HG03565 (cell line): ENCODE data around the gene PRKAR1B.
"Not testable (repeated sequence)": the region's sequence is repeated elsewhere in the genome, so short reads cannot be mapped to it uniquely, and the experiment has no call there.

Experiments
- ATAC-seq: cut with Tn5 transposase; IDR thresholded peaks from one replicate; pipeline ENCODE4 v1.9.1; 2021; ENCODE audit warnings: mild to moderate bottlenecking, moderate library complexity; ENCODE audit not compliant: unreplicated experiment

The PRKAR1B gene

DNA sequence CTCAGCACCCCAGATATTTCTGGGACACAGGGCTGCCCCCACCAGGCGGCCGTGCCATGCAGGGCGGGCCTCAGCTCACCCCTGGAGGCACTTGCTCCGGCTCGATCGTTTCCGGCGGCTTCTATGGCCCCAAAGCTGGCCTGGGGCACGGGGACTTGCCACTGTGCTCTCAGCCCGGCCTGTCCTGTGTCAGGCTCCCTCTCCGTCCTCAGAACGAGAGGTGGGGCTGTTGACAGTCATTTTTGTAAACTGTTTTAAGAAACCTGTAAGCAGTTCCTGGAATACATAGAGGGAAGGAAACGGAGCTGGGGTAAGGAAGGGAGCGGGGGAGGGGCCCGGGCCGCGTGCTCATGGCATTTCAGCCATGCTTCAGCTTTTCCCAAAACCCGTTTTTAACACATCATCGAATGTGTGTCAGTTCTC lies 30.7 kb upstream of the PRKAR1B start:
- ATAC-seq: no peak

DNA sequence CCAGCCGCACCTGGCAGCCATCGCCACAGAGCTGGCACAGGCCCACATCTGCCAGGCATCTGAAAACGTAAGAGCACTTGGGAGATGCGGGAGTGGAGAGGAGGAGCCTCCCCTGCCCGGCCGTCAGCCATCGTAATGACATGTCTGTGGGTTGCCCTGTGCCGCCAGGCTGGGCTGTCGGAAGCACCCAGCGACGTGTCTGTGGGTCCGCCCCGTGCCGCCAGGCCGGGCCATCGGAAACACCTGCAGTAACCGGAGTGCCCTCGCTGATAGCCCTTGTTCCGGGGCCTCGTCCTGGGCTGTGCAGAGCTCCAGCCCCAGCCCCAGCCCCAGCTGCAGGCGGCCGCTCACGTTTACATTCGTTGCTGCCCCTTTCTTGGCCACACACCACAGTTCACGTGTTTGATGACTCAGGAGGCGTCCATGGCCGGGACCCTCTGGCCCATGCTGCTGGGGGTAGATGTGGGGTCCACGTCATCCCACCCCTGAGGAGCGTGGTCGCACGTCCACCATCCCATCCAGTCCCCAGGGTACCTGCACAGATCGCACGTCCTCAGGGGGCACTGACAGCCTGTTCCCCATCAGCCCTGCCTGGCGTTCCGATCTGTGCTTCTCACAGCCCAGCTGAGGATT lies 30.0 kb upstream of the PRKAR1B start:
- no peak for ATAC-seq

DNA sequence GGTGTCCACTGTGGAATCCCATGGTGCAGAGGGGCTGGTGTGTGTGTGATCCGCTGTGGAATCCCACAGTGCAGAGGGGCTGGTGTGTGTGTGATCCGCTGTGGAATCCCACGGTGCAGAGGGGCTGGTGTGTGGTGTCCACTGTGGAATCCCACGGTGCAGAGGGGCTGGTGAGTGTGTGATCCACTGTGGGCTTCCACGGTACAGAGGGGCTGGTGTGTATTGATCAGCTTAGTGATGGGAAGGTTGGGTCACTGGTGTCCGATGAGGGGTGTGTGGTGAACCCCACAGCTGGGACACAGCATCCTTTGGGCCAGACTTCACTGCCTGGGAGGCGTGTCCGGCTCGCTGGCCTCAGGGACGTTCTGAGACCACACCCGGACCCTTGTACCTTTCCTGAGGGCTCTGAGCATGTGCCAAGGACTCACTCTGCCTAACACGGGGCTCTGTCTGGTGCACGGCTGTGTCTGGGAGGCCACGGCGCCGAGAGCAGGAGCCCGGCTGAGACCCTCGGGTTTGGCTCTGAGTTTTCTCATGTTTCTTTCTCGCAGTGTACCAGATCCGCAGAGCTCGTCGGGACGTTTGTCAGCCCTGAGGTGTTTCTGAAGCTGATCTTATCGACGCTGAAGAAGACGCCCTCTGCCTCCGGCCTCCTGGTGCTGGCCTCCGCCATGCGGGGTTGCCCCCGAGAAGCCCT lies 29.3 kb upstream of the PRKAR1B start:
- no peak for ATAC-seq

DNA sequence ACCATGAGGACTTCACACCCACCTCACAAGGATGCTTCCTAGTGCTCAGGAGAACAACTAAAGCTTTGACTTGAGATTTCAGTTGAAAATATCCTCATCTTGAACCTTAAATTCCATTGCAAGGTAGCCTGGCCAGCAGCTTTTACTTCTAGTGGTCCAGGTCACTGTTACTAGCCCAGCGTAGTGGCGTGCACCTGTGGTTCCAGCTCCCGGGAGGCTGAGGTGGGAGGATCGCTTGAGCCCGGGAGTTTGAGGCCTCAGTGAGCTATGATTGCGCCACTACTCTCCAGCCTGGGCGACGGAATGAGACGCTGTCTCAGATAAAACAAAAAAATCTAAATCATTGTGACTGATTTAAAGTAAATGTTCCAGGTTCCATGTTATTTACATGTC lies 28.3 kb upstream of the PRKAR1B start:
- no peak for ATAC-seq

DNA sequence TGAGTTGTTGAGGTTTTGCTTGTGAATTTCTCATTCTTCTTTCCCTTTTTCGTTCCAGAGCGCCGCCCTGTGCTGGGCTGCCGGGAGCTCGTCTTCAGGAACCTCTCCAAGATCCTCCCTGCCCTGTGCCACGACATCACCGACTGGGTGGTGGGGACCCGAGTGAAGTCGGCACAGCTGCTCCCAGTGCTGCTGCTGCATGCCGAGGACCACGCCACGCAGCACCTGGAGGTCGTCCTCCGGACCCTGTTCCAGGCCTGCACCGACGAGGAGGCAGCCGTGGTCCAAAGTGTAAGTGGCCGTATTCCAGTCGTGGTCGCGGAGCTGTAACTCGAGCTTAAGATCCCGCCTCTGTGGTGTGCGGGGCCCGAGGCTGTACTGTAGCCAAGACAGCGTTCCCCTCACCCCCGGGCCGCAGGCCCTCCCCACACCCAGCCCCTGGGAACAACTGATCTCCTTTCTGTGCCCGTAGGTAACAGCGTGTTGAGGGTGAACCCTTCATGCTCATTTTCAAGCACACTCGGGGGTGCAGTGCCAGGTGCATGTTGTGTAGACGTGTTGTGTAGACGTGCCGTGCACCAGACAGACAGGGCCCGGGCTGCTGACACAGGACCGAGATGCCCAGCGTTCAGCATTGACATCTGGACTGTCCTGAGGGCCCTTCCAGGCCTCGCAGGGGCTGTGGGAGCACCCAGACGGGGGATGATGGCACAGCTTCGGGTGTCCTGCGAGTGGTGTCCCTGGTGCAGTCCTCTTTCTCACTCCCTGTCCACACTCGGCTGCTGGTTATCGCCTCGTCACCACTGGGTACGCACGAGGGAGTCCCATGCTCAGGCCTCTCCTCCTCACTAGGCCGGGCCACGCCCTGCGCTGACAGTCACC lies 27.7 kb upstream of the PRKAR1B start:
- no peak for ATAC-seq

DNA sequence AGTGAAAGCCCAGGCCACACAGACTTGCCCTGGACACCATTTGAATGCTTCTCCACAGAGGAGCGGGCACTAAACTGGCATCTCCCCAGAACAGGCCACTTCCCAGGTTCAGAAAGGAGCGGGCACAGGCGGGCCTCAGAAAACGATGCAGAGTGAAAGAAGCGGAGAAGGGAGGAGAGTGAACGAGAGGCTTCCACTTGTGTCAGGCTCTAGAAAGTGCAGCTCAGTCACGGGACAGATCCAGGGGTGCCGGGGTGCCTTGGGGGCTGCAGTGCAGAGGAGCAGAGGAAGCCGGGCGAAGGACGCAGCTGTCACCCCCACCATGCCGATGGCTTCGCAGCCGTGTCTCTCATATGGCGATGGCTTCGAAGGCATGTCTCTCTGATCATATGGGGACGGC lies 26.1 kb upstream of the PRKAR1B start:
- ATAC-seq: no peak

DNA sequence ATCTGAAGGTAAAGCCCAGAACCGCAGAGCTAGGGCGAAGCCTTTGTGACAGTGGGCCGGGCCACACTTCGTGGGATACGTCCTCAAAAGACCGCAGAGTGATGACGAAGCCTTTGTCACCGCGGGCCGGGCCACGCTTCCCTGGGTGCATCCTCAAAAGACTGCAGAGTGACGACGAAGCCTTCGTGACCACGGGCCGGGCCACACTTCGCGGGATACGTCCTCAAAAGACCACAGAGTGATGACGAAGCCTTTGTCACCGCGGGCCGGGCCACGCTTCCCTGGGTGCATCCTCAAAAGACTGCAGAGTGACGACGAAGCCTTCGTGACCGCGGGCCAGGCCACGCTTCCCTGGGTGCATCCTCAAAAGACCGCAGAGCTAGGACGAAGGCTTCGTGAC lies 25.2 kb upstream of the PRKAR1B start:
- ATAC-seq: not testable (repeated sequence)

DNA sequence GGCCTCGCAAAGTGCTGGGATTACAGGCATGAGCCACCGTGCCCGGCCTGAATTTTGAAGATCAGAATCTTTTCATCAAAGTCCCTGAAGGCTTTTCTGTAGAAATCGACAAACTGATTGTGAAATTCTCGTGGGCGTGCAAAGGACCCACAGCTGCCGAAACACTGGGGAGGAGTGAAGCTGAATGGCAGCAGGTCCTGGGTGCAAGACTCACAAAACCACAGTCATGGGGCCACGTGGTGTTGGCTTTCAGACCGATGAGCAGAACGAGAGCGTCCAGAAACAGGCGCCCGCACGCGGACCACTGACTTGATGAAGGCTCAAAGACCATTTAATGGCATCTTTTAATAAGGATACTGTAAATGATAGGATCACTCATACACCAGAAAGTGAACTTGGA lies 24.7 kb upstream of the PRKAR1B start:
- ATAC-seq: no peak

DNA sequence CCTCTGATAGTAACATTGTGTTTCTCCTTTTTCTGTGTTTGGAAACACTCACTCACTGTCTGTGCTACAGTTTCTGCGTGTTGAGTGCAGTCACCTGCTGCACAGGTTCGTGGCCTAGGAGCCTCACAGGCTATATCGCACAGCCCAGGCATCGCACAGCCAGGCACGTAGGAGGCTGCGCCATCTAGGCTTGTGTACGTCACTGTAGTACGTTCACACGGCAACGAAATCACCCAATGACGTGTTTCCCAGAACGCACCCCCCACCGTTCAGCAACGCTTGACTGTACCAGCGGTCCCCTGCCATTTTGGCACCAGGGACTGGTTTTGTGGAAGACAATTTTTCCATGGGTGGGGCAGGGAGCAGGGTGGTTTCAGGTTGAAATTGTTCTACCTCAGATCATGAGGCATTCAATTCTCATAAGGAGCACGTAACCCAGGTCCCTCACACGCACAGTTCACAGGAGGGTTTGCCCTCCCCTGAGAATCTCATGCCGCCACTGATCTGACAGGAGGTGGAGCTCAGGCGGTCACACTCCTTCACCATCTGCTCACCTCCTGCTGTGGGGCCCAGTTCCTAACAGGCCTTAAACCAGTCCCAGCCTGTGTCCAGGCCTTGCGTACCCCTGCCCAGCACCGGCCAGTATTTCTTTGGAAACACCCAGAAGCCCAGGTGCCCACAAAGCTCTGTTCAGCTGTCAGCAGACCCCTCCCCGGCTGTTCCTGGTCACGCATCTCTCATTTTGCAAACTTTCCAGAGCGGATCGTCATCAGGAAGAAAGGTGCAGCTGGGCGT lies 23.2 kb upstream of the PRKAR1B start:
- ATAC-seq: no peak

DNA sequence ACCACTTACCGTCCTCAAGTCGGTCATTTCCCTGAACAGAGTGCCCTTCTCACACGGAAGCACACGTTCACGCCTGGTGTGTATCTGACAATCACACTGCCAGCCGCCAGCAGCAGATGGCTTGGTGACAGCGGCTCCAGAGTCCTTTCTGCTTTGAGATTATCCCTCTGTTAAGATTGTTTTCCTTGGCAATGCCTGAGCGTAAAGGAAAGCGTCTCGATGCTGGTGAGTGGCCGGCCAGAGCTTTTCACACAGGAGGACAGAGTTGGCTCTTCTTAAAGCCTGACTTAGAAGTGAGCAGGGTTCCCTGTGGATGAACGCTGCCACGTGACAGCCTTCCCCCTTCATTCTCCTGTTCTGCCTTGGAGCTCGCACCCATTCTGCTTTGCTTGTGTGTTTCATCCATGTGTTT lies 22.1 kb upstream of the PRKAR1B start:
- ATAC-seq: no peak

DNA sequence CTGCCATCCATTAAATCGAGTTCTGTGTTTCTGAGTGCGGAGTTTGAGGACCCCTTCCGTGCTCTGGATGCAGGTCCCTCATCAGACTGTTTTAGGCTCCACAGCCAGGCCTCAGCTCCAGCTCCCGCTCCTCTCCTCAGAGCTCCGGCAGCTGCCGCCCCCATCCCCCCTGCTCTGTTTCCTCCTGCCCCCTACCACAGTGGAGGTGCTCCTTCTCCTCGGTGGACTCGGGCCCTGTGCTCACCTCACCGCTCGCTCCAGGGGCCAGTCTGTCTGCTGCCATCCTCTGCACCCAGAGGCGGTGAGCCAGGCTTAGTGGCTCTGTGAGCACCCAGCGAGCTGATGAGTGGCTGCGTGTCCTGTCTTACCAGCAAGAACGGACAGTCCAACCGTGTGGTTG lies 21.4 kb upstream of the PRKAR1B start:
- no peak for ATAC-seq

DNA sequence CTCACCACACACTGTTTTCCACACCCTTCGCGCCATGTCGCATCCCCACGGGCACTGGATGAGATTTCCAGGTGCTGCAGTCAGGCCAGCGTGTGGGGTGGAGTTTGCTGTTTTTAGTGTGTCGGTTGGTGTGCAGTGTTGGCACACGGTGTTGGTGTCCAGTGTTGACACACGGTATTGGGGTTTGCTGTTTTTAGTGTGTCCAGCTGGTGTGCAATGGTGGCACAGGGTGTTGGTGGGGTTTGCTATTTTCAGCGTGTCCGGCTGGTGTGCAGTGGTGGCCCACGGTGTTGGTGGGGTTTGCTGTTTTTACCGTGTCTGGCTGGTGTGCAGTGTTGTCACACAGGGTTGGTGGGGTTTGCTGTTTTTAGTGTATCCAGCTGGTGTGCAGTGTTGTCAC lies 20.1 kb upstream of the PRKAR1B start:
- no peak for ATAC-seq

DNA sequence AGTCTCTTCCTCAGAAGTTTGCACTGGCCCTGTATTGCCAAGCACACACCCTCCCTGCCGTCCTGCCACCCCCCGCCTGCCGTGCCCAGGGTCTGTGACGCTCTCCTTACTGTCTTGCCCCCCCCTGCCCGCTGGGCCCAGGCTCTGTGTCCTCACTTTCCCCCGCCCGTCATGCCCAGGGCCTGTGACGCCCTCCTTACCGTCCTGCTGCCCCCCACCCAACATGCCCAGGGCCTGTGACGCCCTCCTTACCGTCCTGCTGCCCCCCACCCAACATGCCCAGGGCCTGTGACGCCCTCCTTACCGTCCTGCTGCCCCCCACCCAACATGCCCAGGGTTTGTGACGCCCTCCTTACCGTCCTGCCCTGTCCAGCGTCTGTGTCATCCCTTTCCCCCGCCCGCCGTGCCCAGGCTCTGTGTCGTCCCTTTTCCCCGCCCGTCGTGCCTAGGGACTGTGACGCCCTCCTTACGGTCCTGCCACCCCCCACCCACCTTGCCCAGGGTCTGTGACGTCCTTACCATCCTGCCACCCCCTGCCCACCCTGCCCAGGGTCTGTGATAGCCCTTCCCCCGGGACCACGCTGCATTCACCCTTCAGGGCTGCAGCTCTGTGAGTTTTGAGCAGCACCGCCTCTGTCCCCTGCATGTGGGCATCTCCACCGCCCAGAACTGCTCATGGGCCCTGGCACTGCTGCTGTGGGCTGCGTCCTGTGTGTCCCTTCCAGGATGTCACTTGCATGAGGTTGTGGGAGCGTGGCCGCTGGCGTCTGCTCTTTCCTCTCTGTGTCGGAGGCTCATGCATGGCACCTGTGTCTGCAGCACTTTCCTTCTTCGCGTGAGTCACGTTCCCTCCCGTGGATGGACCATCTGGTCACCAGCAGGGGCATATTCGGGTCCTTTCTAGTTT lies 19.3 kb upstream of the PRKAR1B start:
- ATAC-seq: no peak

DNA sequence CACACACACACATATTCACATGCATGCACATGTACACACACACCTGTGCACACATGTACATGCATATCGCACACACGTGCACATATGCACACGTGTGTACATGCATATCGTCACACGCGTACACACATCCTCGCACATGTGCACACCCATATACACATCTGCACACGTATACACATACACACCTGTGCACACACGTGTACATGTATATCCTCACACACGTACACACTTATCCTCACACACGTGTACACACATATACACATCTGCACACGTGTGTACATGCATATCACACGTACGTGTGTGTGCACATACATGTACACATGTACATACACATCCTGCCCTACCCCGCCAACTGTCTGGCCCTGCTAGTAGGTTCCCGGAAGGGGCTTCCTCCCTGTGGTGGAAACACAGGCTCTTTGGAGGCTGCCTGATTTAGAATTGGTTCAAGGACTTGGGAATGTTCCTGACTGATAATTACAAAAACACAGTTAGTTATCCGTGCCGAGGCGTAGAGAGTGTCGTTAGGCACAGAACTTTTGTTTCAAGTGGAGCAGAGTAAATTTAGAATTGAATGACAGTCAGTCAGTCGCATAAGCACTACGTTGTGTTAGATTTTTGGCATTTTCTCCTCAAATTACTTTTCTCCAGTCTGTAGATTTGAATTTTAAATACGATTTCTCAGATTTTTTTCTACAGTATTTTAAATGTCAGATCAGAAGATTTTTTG lies 18.5 kb upstream of the PRKAR1B start:
- ATAC-seq: no peak

DNA sequence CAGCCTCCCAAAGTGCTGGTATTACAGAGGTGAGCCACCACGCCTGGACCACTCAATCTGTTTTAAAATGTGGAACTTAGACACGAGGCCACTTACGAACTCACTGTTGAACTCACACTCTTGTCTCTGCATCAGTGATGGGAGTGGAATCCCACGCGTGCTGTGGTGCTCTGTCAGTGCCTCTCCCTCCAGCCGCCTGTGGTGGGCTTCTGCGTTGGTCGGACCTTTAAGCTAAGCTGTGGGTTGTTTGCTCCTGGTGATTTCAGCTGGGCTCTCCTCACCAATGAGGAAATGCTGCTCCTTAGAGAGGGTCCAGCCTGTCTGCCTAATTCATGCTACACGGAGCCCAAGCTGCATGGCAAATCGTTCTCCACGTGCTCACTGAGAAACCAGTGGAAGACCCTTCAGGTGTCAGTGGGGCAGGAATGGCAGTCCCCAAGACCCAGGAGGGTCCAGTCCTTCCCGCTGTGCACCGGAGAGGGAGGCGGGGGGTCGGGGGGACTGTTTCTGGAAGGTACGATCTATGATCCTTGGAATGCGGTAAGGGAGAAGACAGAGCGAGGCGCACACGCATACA lies 17.9 kb upstream of the PRKAR1B start:
- ATAC-seq: no peak

DNA sequence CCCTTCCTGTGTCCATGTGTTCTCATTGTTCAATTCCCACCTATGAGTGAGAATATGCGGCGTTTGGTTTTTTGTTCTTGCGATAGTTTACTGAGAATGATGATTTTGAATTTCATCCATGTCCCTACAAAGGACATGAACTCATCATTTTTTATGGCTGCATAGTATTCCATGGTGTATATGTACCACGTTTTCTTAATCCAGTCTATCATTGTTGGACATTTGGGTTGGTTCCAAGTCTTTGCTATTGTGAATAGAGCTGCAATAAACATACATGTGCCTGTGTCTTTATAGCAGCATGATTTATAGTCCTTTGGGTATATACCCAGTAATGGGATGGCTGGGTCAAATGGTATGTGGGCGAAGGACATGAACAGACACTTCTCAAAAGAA lies 17.0 kb upstream of the PRKAR1B start:
- not testable (repeated sequence) for ATAC-seq

DNA sequence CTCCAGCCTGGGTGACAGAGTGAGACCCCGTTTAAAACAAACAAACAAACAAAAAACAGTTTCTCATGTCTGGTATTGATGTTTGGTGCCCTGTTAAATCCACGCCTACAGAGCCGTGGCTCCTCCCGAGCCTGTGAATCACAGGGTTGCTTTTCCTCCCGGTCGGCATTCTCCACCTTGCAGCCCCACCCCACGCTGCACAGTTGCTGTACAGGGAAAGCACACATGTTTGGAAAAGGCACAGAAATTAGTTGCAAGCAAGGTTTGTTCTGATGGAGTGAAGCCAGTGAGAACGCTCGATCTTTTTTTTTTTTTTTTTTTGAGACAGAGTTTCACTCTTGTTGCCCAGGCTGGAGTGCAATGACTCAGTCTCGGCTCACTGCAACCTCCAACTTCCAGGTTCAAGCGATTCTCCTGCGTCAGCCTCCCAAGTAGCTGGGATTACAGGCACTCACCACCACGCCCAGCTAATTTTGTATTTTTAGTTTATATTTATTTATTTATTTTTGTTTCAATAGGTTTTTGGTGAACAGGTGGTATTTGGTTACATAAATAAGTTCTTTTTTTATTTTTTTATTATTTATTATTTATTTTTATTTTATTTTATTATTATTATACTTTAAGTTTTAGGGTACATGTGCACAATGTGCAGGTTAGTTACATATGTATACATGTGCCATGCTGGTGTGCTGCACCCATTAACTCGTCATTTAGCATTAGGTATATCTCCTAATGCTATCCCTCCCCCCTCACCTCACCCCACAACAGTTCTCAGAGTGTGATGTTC lies 16.5 kb upstream of the PRKAR1B start:
- not testable (repeated sequence) for ATAC-seq

DNA sequence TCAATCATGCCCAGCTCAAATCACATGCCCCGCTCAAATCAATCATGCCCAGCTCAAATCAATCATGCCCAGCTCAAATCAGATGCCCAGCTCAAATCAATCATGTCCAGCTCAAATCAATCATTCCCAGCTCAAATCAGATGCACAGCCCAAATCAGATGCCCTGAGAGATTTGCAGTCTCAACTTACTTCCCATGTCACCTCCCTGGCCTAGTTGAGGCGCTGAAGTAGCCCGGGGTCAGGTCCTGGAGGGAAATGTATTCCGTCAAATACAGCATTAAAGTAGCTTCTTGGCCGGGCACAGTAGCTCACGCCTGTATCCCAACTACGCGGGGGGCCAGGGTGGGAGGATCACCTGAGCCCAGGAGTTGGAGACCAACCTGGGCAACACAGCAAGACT lies 15.7 kb upstream of the PRKAR1B start:
- no peak for ATAC-seq
